HCT116 (cell line): Measurements from ENCODE around the gene MTHFD1L. TPM values are rescaled to one million over a fixed set of nuclear protein-coding genes. Genes with fewer than 3 reads are reported as not detected.
A peak's percentile ranks its signal among the peaks of the same experiment; 100 is the strongest.

ENCODE experiments used
- ATAC-seq: fragments of 200-7000 bp; cut with Tn5 transposase; 2 replicates; pipeline ENCODE4 v1.9.1; 2020; ENCODE audit warnings: mild to moderate bottlenecking, moderate library complexity
- BruUV-seq: library from RNA; stranded (reverse); fragments of 400-500 nt; replicated peaks from 2 replicates; lab custom pipeline; 2021; lab: Mats Ljungman, UMichigan
- CTCF ChIA-PET: fragments of 300-600 bp; sonication (Branson Sonifier 250); formaldehyde crosslinking; loops from one replicate; lab custom pipeline; 2021; ENCODE audit warnings: antibody characterized with exemption; lab: Charles Lee
- POLR2A ChIA-PET: fragments of 300-600, 350-600 bp; sonication (Branson Sonifier 250); formaldehyde crosslinking; loops from one replicate; lab custom pipeline; 2021; ENCODE audit warnings: antibody characterized with exemption; lab: Charles Lee
- RAD21 ChIA-PET, 2 experiments: fragments of 300-600 bp; sonication (Branson Sonifier 250); formaldehyde crosslinking; loops; one replicate each; lab custom pipeline; 2023; ENCODE audit warnings: low total read pairs in 2 of 2; ENCODE audit not compliant: uncharacterized antibody in 2 of 2, unreplicated experiment in 2 of 2, low non-redundant PET in 1 of 2; lab: Charles Lee
- DNase-seq: peaks from one replicate; pipeline ENCODE4 v3.0.0-alpha.2; 2010; ENCODE audit warnings: low read depth, low spot score
- H2AFZ ChIP-seq: fragments of 200-600 bp; shearing (Covaris generic), sonication (generic); 2 replicates; pipeline ENCODE4 v1.6.1; 2017; ENCODE audit warnings: low read depth, mixed run types, mixed read lengths, antibody characterized with exemption, low read length; ENCODE audit not compliant: poor library complexity, severe bottlenecking
- H3K27ac ChIP-seq: 2 replicates; pipeline ENCODE4 v1.5.1; 2012; ENCODE audit warnings: low read depth, low read length
- H3K27me3 ChIP-seq: fragments of 200-600 bp; sonication (generic); 2 replicates; pipeline ENCODE4 v1.6.1; 2016; ENCODE audit warnings: mixed run types, low read length, mixed read lengths; ENCODE audit not compliant: insufficient read depth
- H3K36me3 ChIP-seq, 2 experiments: fragments of 200-500 bp in 1 of 2; fragments of 200-600 bp in 1 of 2; sonication (Bioruptor generic) in 1 of 2; sonication (generic) in 1 of 2; 2 replicates each; pipeline versions ENCODE4 v1.5.1 to v1.6.1; 2014 to 2016; ENCODE audit warnings: low read length in 2 of 2, inconsistent platforms in 1 of 2, mixed read lengths in 1 of 2, mixed run types in 1 of 2; ENCODE audit not compliant: insufficient read depth in 2 of 2, control insufficient read depth in 1 of 2
- H3K4me1 ChIP-seq, 2 experiments: fragments of 200-600 bp in 1 of 2; sonication (generic) in 1 of 2; 2 replicates each; pipeline versions ENCODE4 v1.5.1 to v1.6.1; 2012 to 2017; ENCODE audit warnings: low read length in 2 of 2, inconsistent platforms in 1 of 2, mild to moderate bottlenecking in 1 of 2, mixed read lengths in 1 of 2, mixed run types in 1 of 2, moderate library complexity in 1 of 2; ENCODE audit not compliant: insufficient read depth in 2 of 2, control insufficient read depth in 1 of 2
- H3K4me2 ChIP-seq: fragments of 200-600 bp; sonication (generic); 2 replicates; pipeline ENCODE4 v1.6.1; 2017; ENCODE audit warnings: mixed run types, low read length, mixed read lengths
- H3K4me3 ChIP-seq, 2 experiments: fragments of 200-600 bp in 1 of 2; sonication (generic) in 1 of 2; replicated peaks in 1 of 2; 2 replicates each; pipeline ENCODE4 v1.5.1; 2011 to 2016; ENCODE audit warnings: low read length in 2 of 2, control low read depth in 1 of 2, low read depth in 1 of 2, mild to moderate bottlenecking in 1 of 2, mixed read lengths in 1 of 2, mixed run types in 1 of 2
- H3K79me2 ChIP-seq: fragments of 200-600 bp; sonication (generic); 2 replicates; pipeline ENCODE4 v1.6.1; 2017; ENCODE audit warnings: mild to moderate bottlenecking, mixed run types, low read length, moderate library complexity, mixed read lengths; ENCODE audit not compliant: insufficient read depth
- H3K9ac ChIP-seq: fragments of 200-600 bp; sonication (generic); 2 replicates; pipeline ENCODE4 v1.6.1; 2016; ENCODE audit warnings: low read length, mixed read lengths
- H3K9me2 ChIP-seq: fragments of 200-600 bp; sonication (generic), shearing (Covaris generic); 2 replicates; pipeline ENCODE4 v1.6.1; 2017; ENCODE audit warnings: mixed run types, mild to moderate bottlenecking, moderate library complexity; ENCODE audit not compliant: insufficient read depth
- H3K9me3 ChIP-seq, 2 experiments: fragments of 200-500 bp in 1 of 2; fragments of 200-600 bp in 1 of 2; sonication (Bioruptor generic) in 1 of 2; sonication (generic) in 1 of 2; 2 replicates each; pipeline ENCODE4 v1.6.1; 2014 to 2017; ENCODE audit warnings: low read length in 2 of 2, mixed read lengths in 2 of 2, inconsistent platforms in 1 of 2, low read depth in 1 of 2, mild to moderate bottlenecking in 1 of 2, mixed run types in 1 of 2, moderate library complexity in 1 of 2; ENCODE audit not compliant: control insufficient read depth in 1 of 2, insufficient read depth in 1 of 2
- H4K20me1 ChIP-seq: fragments of 200-600 bp; sonication (generic), shearing (Covaris generic); 2 replicates; pipeline ENCODE4 v1.6.1; 2017; ENCODE audit warnings: mixed run types, mild to moderate bottlenecking, moderate library complexity; ENCODE audit not compliant: insufficient read depth
- CEBPB ChIP-seq: IDR thresholded peaks from 2 replicates; pipeline ENCODE4 v1.6.1; 2012; ENCODE audit warnings: low read depth
- JUND ChIP-seq: IDR thresholded peaks from 2 replicates; pipeline ENCODE4 v1.6.1; 2012
- SIN3A ChIP-seq: IDR thresholded peaks from 2 replicates; pipeline ENCODE4 v1.6.1; 2012; ENCODE audit warnings: low read depth
- SP1 ChIP-seq: IDR thresholded peaks from 2 replicates; pipeline ENCODE4 v1.6.1; 2012; ENCODE audit warnings: low read depth
- TCF7L2 ChIP-seq: IDR thresholded peaks from 2 replicates; pipeline ENCODE4 v1.7.0; 2011; ENCODE audit warnings: borderline replicate concordance, inconsistent platforms; ENCODE audit not compliant: insufficient read depth, insufficient read length; ENCODE audit errors: extremely low read depth
- YY1 ChIP-seq: IDR thresholded peaks from 2 replicates; pipeline ENCODE4 v1.6.1; 2011; ENCODE audit warnings: low read length, low read depth, moderate library complexity, mild to moderate bottlenecking; ENCODE audit not compliant: insufficient replicate concordance; ENCODE audit errors: extremely low read depth
- ZFX ChIP-seq: fragments of 450-650 bp; IDR thresholded peaks from 2 replicates; pipeline ENCODE4 v1.6.1; 2017
- ZNF274 ChIP-seq: fragments of 200-500 bp; sonication (Bioruptor generic); IDR thresholded peaks from 2 replicates; pipeline ENCODE4 v1.6.1; 2014; ENCODE audit warnings: mild to moderate bottlenecking, low read depth, low read length, inconsistent platforms
- intact Hi-C: fragments of 100-400 bp; cut with micrococcal nuclease; formaldehyde crosslinking; loops from 2 replicates; pipeline ENCODE4 v1.10.0; 2022
- total RNA-seq: library from RNA; stranded (reverse); gene quantifications from one replicate; pipeline ENCODE4 v1.2.1, GENCODE V29; 2021; ENCODE audit not compliant: unreplicated experiment
- TF ChIP-seq, protein P1 (sequence below): IDR thresholded peaks from 2 replicates; pipeline ENCODE4 v1.6.1; 2012; ENCODE audit warnings: low read depth
- TF ChIP-seq, protein P2 (sequence below): IDR thresholded peaks from 2 replicates; pipeline ENCODE4 v1.6.1; 2011; ENCODE audit warnings: mild to moderate bottlenecking, low read length, moderate library complexity; ENCODE audit not compliant: insufficient replicate concordance; ENCODE audit errors: extremely low read depth
- TF ChIP-seq, protein P3 (sequence below): IDR thresholded peaks from 2 replicates; pipeline ENCODE4 v1.6.1; 2012

The MTHFD1L gene
- total RNA-seq, 1 experiment from 2014 or later: 127 TPM

DNA sequence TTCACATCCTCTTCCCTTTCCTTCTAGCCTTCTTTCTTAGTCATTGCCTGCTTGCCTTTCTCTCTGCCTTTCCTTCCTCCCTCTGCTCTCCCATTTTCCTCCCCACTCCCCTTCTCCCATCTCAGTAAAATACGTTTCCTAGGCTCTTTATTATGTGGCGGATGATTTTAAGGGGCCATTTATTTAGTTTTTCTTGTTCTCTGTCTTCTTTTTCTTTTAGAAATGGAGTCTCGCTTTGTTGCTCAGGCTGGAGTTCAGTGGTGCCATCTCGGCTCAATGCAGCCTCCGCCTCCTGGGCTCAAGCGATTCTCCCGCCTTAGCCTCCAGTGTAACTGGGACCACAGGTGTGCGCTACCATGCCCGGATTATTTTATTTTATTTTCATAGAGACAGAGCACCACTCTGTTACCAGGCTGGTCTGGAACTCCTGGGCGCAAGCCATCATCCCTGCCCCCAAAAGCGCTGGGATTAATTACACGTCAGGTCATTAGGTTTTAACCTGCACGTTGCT lies 1.5 kb downstream of the MTHFD1L start:
- DNase-seq (no peak), ATAC-seq (no peak)
- peaks cover 0 to 6% of the 10 kb centered on the region in 2 experiments; a peak in 1 of 4 replicates for H3K36me3 ChIP-seq
- ChIA-PET RAD21 (interaction anchor here in 1 of 2 experiments (0.8 kb wide), 1 partner anchor 50 kb away, joined by 3 read pairs; no protein-coding TSS in a partner anchor), CTCF (no interaction called here), POLR2A (interaction anchor here (0.6 kb wide), 1 partner anchor 176 kb away, joined by 3 read pairs; no protein-coding TSS in a partner anchor)
- TF ChIP-seq CEBPB (no peak), SIN3A (no peak), SP1 (no peak)
- TF ChIP-seq, protein P1, sequence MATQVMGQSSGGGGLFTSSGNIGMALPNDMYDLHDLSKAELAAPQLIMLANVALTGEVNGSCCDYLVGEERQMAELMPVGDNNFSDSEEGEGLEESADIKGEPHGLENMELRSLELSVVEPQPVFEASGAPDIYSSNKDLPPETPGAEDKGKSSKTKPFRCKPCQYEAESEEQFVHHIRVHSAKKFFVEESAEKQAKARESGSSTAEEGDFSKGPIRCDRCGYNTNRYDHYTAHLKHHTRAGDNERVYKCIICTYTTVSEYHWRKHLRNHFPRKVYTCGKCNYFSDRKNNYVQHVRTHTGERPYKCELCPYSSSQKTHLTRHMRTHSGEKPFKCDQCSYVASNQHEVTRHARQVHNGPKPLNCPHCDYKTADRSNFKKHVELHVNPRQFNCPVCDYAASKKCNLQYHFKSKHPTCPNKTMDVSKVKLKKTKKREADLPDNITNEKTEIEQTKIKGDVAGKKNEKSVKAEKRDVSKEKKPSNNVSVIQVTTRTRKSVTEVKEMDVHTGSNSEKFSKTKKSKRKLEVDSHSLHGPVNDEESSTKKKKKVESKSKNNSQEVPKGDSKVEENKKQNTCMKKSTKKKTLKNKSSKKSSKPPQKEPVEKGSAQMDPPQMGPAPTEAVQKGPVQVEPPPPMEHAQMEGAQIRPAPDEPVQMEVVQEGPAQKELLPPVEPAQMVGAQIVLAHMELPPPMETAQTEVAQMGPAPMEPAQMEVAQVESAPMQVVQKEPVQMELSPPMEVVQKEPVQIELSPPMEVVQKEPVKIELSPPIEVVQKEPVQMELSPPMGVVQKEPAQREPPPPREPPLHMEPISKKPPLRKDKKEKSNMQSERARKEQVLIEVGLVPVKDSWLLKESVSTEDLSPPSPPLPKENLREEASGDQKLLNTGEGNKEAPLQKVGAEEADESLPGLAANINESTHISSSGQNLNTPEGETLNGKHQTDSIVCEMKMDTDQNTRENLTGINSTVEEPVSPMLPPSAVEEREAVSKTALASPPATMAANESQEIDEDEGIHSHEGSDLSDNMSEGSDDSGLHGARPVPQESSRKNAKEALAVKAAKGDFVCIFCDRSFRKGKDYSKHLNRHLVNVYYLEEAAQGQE: no peak
- peaks cover 6 to 23% of the 10 kb centered on the region in 2 experiments for H3K4me1 ChIP-seq
- BruUV-seq: TSS peak; percentile 65
- H3K9me2 ChIP-seq: no peaks in the 10 kb centered on the region
- intact Hi-C loops: no loop called here
- peaks cover 6% of the 10 kb centered on the region; the same call in 1 of the 2 replicates for H4K20me1 ChIP-seq
- H3K27me3 ChIP-seq: no peaks in the 10 kb centered on the region
- H3K27ac ChIP-seq: peak overlapping the region; percentile 93
- peak overlapping the region; percentile 95 for H3K9ac ChIP-seq
- peaks cover 61% of the 10 kb centered on the region for H3K79me2 ChIP-seq
- H3K4me3 ChIP-seq: peak overlapping the region; percentile 68 to 80
- no peak overlapping the region for H2AFZ ChIP-seq
- no peaks in the 10 kb centered on the region for H3K9me3 ChIP-seq
- peak overlapping the region; percentile 84 for H3K4me2 ChIP-seq

DNA sequence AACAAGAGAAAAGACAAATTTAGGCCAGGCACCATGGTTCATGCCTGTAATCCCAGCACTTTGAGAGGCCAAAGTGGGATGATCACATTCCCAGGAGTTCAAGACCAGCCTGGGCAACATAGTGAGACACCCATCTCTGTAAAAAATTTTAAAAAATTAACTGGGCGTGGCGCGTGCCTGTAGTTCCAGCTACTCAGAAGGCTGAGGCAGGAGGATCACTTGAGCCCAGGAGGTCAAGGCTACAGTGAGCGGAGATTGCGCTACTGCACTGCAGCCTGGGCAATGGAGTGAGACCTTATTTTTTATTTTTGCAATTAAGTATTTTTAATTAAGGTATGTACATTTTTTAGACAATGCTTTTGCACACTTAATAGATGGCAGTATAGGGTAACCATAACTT lies 3.3 kb downstream of the MTHFD1L start:
- RAD21 ChIA-PET: no interaction called here
- Histone ChIP-seq H3K4me2 (no peak overlapping the region), H4K20me1 (peaks cover 11% of the 10 kb centered on the region; the same call in 1 of the 2 replicates), H3K9ac (no peak overlapping the region), H3K36me3 (peaks cover 0 to 9% of the 10 kb centered on the region in 2 experiments; a peak in 1 of 4 replicates), H3K9me3 (no peaks in the 10 kb centered on the region), H3K79me2 (peaks cover 79% of the 10 kb centered on the region), H3K4me1 (peaks cover 6 to 23% of the 10 kb centered on the region in 2 experiments), H3K27ac (no peak overlapping the region), H3K9me2 (no peaks in the 10 kb centered on the region), H3K4me3 (no peak overlapping the region), H3K27me3 (no peaks in the 10 kb centered on the region), H2AFZ (no peak overlapping the region)
- ATAC-seq (no peak), DNase-seq (no peak)
- BruUV-seq: no TSS peak
- CTCF ChIA-PET: no interaction called here
- intact Hi-C loops: no loop called here
- POLR2A ChIA-PET: interaction anchor here (0.7 kb wide), 1 partner anchor 542 kb away, joined by 3 read pairs; no protein-coding TSS in a partner anchor
- TF ChIP-seq TCF7L2 (no peak), JUND (no peak), YY1 (no peak), ZNF274 (no peak), SP1 (no peak), ZFX (no peak)
- TF ChIP-seq, protein P2, sequence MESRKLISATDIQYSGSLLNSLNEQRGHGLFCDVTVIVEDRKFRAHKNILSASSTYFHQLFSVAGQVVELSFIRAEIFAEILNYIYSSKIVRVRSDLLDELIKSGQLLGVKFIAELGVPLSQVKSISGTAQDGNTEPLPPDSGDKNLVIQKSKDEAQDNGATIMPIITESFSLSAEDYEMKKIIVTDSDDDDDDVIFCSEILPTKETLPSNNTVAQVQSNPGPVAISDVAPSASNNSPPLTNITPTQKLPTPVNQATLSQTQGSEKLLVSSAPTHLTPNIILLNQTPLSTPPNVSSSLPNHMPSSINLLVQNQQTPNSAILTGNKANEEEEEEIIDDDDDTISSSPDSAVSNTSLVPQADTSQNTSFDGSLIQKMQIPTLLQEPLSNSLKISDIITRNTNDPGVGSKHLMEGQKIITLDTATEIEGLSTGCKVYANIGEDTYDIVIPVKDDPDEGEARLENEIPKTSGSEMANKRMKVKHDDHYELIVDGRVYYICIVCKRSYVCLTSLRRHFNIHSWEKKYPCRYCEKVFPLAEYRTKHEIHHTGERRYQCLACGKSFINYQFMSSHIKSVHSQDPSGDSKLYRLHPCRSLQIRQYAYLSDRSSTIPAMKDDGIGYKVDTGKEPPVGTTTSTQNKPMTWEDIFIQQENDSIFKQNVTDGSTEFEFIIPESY: no peak
- TF ChIP-seq, protein P3, sequence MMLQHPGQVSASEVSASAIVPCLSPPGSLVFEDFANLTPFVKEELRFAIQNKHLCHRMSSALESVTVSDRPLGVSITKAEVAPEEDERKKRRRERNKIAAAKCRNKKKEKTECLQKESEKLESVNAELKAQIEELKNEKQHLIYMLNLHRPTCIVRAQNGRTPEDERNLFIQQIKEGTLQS: no peak
